HG03066 (cell line): ENCODE measurements around the gene PIRT.

Experiments
- ATAC-seq: cut with Tn5 transposase; IDR thresholded peaks from one replicate; pipeline ENCODE4 v1.9.1; 2021; ENCODE audit warnings: low read depth; ENCODE audit not compliant: unreplicated experiment

Gene PIRT

DNA sequence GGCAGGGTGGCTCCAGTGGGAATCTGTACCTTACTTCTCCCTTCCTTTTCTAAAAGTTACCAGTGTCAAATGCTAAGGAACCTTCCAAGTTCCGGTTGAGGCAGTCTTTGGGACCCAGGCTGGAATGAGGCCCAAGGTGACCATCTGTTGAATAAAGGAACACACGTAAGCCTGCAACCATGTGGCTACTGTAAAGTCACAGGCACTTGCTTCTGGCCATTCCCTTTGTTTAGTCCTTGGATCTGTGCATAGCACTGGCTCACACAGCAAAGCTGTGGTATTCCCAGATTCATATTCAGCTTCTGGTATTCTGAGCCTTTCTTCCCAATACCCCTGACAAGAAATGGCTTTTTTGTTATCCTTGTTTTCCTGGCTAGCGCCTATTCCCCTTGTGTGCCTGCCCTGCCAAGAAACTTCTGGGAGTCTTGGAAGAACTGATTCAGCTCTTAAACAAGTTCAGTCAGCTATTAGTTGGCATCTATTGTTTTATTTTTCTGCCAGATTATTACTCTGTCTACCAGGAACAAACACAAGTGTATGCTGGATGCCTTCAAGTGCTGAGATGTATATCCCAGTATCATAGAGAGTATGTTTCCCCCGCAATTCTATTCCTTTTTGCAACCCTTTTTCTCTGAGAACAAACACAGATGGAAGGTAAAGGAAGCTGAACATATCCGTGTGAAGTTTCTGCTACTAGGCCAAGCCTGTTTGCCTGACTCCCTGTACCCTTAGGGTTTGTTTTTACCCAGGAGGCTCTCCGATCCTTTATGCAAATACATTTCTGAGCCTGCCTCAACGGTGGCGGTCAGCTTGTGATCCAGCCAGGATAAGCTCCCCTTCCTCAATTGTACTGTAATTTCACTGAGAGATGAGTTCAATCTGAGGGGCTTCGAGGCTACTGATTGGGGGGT, 47.1 kb downstream of the PIRT start:
- ATAC-seq = no peak

DNA sequence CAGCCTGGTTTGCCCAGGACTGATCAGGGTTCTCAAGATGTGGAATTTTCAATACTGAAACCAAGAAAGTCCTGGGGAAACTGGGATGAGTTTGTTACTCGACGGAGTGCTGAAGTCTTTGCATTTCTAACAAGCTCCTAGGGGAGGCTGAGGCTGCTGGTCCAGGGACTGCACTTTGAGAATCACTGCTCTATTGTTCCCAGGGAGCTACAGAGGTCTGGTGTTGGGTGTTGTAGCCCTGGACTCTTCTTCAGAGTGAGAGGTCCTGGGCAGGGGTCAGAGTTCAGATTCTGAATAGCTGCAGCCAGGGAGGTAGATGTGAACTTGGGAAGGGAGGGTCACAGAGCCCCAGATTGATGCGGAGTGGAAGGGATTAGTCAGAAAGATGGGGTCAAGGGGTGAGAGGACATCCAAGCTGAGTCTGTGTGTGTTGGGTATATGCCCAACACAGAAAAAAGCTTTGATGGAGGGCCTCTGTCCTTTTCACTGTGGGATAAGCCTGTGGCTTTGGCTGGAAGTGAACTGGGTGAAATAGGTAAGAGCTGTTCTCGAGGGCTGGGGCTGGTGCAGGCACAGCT, 48.1 kb downstream of the PIRT start:
- ATAC-seq = no peak

- ATAC-seq = no peak
These were observed 50.4 kb downstream of the PIRT start for GRCh38 chr17:10787306-10788045.

DNA sequence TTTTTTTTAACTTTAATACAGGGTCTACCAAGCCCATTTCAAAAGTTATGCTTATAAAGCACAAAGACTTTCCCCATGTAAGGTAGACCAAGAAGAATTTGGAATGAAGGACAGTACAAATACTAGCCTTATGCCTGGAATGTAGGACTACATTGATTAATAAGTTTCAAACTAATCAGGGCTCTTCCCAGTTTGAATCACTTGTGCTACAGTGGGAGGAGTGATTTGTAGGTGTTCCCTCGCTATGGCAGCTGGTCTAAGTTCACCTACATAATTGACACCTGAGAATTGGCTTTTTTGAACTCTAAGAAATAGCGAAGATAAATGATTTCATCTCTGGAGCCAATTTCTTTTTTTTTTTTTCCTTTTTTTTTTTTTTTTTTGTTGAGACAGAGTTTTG, 52.6 kb downstream of the PIRT start:
- no peak for ATAC-seq

- ATAC-seq = no peak
These were observed 58.3 kb downstream of the PIRT start for GRCh38 chr17:10779609-10780008.

- no peak for ATAC-seq
These were observed 60.0 kb downstream of the PIRT start for GRCh38 chr17:10777890-10778289.

DNA sequence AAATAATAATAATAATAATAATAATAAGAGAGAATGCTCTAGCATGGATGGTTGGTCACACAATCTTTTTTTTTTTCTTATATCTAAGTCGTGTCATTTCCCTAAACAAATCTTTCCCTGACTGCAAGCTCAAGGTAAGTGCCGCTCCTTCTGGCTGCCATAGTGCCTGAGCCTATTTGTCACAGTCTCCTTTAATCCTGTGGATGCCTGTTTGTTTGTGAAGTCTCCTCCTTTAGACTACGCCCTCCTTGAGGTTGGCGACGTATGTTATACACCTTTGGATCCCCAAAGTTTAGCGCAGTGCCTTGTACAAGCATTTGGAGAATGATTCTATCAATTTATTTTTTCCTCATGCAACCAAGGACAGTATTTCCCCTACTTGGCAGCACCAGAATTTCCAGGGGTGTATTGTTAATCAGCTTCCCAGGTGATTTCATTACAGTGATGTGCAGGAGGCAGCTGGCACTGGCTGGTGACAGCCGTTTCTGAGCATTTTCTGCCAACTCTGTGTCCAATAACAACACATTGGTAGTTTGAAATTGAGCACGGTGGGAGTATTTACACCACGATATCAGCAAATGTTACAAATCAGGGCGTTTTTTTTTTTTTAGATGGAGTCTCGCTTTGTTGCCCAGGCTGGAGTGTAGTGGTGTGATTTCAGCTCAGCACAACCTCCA, 60.6 kb downstream of the PIRT start:
- no peak for ATAC-seq

GRCh38 chr17:10776381-10776780, 61.5 kb downstream of the PIRT start:
- no peak for ATAC-seq

GRCh38 chr17:10775740-10776356, 62.0 kb downstream of the PIRT start:
- ATAC-seq = no peak

DNA sequence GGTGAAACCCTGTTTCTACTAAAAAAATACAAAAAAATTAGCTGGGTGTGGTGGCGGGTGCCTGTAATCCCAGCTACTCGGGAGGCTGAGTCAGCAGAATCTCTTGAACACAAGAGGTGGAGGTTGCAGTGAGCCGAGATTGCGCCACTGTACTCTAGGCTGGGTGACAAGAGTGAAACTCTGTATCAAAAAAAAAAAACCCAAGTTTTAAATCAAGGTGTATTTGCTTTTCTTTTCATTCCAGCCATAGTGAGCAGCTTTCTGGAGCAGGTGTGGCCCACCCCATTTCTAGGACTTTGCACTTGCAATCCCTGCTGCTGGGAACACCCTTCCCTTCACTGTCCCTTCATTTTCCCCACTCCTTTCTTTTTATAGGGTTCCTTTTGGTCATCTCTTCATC, 62.8 kb downstream of the PIRT start:
- ATAC-seq = no peak

GRCh38 chr17:10773391-10773790, 64.5 kb downstream of the PIRT start:
- no peak for ATAC-seq
